Esophagus mucosa (tissue), 1 donor: Measurements from ENCODE around the gene FAM240A. TPM values are rescaled to one million over a fixed set of nuclear protein-coding genes. Genes with fewer than 3 reads are reported as not detected.
A peak's percentile ranks its signal among the peaks of the same experiment; 100 is the strongest.

Experiments used
- ATAC-seq: fragments of 200-7000 bp; cut with Tn5 transposase; one replicate; pipeline ENCODE4 v1.9.1; 2020
- total RNA-seq: library from RNA; stranded (reverse); gene quantifications from one replicate; pipeline ENCODE4 v1.2.4, GENCODE V29; 2023
- donor health status: DM: yes; HTN: yes; CAD: no.

The FAM240A gene
- total RNA-seq, 1 donor from 2014 or later: not detected

DNA sequence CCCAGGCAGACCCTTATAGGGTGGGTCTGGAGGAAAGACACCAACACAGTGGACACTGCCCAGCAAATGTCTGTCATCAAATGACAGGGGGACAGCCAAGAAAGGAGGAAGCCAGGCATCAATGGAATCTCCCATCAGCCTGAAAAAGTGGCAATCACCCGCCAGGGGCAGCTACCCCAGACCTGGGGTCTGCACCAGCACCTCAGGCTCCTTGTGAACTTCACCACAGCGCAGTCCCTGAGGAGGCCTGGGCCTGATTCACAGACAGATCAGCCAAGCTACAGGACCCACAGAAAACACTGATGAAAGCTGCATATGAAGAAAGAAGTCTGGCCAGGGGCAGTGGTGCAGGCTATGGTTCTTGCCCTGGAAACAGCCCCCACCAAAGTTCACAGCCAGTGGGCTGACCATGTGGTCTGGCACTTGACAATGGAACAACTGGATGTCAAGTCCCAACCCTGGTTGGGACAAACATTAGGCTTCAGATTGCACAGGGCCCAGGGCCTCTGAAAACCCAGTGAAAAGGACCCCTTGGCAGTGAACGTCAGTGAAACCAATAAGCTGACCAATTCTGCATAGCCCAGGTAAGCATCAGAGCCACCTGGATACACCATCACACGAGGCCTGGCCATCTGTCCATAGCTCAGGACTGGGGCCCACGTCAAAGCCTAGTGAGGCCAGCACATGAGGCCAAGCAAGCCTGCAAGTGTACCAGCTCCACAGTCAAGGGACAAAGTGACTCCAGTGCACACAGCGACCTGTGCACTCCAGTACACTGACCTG is 52.1 kb downstream of the FAM240A start:
- ATAC-seq: no peak

GRCh38 chr3:46664971-46665762 is 52.8 kb downstream of the FAM240A start:
- ATAC-seq: no peak

DNA sequence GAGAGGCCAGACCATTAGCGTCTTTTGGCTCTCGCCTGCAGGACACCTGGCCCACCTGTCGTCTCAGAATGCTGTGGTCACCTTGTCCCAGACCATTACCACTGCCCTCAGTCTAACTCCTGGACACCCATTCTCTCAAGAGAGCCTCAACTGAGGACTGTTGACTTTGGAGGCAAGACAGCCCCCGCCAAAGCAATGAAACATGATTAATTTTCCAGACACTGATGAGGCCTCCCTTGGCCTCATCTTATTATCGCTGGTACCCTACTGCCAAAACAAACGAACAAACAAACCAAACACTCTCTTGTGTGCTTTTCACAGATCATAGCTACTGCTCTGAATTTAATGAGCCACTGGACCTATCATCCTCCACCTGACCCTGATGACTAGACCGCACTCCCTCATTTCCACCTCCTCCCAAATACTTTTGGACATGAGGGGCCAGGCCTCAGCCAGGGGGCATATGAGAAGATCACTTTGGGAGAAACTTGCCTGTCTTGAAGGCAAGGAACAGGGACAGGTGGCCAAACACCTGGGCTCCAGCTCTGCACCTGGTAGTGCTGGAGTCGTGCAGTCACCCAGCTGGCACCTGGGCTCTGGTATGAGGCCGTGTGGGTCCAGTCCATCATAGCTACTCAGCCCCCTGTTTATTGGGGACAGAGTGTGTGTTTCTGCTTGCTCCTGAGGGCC is 53.6 kb downstream of the FAM240A start:
- ATAC-seq: peak; percentile 4

DNA sequence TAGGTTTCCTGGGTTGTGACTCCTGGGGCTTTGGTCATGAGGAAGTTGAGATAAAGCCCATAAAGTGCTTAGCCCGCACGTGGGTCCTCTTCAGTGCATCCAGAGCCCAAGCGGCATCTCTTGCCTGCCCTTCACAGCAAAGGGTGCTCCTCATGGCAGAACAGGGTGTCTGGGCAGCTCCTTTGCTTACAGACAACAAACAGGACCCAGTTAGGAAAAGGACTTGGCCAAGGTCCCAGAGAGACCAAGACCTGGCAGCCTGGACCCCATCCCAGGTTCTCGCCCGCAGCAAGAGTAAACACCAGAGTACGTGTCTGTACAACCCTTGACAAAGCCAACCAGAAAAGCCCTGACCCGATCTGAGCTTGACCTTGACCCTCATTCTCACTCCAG is 54.1 kb downstream of the FAM240A start:
- no peak for ATAC-seq

DNA sequence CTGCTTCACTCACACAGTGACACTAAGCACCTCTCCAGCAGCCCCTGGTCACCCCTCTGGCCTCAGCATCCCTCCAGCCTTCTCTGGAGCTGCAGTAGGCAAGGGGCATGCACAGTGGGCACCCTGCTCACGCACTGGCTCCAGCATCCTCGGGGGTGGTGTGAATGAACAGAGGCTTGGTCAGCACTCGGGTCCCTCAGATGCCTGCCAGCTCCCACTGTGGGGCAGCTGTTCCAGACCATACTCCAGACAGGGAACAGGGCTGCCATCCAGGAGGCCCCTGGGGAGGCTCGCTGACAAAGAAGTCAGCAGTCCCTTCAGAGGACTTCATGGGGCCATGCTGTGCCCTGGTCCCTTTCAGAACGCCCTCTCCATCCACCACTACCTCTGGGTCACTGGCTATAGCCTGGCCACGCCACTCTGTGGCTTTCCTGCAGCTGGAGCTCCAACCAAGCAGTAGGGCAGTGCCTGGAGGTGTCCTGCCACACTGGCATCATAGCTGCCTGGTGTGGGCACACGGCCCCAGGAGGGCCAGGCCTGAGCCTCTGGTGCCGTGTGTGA is 54.8 kb downstream of the FAM240A start:
- ATAC-seq: peak; percentile 13

- ATAC-seq: no peak
Observed at GRCh38 chr3:46667657-46668056, 55.3 kb downstream of the FAM240A start.

GRCh38 chr3:46668116-46668515 is 55.8 kb downstream of the FAM240A start:
- ATAC-seq: peak; percentile 3

DNA sequence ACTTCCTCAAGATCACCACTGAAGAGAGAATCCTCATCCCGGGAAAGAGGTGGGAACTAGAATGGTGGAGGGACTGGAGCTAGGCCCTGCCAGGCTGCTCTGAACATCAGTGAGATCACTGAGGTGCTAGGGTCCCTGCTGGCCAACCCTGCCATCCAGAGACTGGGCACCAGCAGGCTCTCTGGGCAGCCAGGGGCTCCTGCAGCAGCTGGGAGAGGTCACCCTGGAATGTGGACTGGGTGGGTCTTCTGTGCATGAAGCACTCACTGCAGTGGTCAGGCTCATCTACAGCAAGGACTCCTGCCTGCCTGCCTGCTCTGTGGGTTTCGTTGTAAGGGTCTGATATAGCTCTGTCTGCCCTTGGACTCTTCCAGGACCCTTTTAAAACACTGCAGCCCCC is 56.3 kb downstream of the FAM240A start:
- peak; percentile 5 for ATAC-seq

- no peak for ATAC-seq
Observed at GRCh38 chr3:46669191-46669999, 57.1 kb downstream of the FAM240A start.

- ATAC-seq: no peak
Observed at GRCh38 chr3:46670000-46670890, 57.9 kb downstream of the FAM240A start.

DNA sequence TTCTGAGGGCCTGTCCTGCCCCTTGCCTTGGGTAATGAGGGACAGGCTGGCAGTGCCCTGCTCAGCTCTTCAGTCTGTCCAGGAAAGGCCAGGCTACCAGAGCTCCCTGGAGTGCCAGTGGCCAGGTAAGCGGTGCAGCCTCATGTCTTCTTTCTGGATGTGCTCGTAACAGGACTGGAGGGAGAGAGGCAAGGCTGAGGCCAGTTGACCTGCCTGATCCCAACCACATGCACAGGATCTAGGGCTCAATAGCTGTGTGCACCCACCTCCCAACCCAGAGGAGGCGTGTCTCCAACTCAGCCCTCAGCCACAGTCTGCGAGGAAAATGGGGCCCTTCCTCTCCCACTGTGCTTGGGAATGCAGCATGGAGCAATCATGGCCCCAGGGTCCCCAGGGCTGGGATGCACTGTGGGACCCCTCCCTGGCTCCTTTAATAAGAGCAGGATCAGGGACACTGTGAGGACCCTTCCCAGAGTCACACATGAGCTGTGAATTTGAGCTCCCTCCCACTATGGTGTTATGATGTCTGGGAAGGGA is 58.6 kb downstream of the FAM240A start:
- ATAC-seq: no peak

DNA sequence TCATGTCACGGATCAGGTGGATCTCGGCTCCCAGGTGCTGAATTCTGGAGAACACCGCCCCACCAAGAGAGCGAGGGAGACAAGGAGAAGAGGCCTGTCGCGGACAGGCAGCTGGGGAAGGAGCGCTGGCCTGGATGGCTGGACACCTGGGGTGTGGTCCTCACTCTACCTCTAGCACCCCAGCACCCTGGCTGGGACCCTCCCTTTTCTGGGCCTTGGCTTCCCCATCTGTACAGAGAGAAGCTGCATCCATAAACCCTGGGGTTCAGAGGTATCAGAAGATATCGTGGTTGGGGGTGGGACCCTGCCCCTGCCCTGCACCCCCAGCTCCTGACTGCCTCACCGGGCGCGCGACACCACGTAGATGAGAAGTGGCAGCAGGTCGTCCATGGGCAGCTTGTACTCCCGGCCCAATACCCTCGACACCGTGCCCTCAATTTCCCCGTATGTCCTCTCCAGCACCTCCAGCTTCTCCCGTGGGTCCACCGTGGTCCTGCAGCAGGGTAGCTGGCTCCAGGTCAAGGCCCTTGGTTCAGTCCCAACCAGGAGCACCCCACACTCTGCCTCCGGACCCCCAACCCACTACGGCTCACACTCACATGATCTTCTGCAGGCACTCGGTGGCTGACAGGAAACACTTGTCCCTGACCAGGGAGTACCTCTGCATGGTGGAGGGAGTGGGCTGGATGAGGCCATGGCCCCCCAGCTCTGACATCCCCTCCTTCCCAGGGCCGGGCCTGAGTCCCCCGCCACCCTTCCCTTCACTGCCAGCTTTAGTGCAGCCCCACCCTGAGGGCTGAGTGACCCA is 59.4 kb downstream of the FAM240A start:
- no peak for ATAC-seq

- ATAC-seq: no peak
Observed at GRCh38 chr3:46672349-46672695, 60.0 kb downstream of the FAM240A start.

DNA sequence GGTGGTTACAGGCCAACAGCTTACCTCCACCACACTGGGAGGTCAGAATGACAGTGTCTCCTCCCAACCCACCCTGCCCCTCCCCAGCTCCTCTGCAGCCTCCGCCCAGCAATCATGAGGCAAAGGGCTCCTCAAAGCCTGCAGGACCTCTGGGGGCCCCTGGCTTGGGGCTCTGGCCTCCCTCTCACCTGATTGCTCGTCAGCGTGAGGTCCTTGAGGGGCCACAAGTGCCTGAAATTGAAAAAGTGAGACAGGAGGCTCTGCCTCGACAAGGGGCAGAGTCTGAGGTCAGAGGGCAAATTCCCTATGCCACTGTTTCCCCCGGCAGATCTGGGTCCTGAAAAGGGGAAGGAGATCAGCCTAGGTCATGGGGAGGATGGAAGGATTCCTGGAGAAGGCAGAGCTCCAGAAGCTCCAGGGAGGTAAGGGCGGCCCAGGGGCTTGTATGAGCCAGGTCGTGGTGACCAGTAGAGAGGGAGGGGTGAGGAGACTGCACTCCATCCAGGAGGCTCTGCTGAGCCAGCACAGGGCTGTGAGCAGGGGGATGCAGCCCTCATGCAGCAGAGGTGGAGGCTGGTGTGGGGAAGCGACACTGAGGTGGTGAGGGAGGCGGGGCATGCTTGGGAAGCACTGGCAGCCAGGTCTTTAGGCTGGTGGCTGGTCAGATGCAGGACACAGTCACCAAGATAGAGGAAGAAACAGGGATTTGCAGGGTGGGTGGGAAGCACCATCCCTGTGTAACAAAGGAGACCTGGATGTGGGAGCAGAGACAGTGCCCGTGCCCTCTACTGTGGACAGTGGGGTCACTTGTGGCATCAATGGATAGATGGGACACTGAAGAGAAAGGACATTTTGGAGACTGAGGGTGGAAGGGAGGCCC is 61.1 kb downstream of the FAM240A start:
- ATAC-seq: no peak

GRCh38 chr3:46674031-46674845 is 61.9 kb downstream of the FAM240A start:
- no peak for ATAC-seq

DNA sequence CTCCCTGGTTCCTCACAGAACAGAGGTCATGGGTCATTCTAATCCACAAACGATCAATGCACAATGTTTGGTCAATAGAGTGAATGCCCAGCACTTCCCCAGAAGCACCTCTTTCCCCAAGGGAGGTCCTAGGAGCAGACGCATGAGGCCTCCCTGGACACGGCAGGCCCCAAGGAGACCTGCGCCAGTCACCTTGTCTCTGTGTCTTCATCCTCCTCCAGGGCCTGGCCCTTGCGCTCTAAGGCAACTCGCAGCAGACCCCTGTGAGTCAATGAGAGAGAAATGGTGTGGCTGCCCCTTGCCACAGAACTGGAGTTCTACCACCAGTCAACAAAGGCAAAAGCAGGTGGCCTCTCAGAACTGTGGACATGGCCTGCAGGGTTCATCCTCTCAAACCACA is 63.1 kb downstream of the FAM240A start:
- ATAC-seq: no peak
